Transverse colon (tissue), 4 donors: ENCODE data around the gene UBASH3B.

Experiments used
- POLR2A ChIP-seq: fragments of 450-650 bp; IDR thresholded peaks from one replicate; pipeline ENCODE4 v1.6.1; 2016; ENCODE audit warnings: antibody characterized with exemption, mild to moderate bottlenecking, moderate library complexity
- POLR2AphosphoS5 ChIP-seq, 3 donors: sonication (generic); formaldehyde crosslinking; IDR thresholded peaks; one replicate each; pipeline ENCODE4 v1.6.1; 2016; ENCODE audit warnings: antibody characterized with exemption in 3 of 3
- TF ChIP-seq, protein P1 (sequence below), 5 experiments: fragments of 200-600 bp in 3 of 5; fragments of 450-650 bp in 2 of 5; sonication (generic) in 3 of 5; IDR thresholded peaks; 1 replicate in 2 of 5; 2 replicates in 3 of 5; pipeline ENCODE4 v1.5.1; 2016 to 2017; ENCODE audit warnings: antibody characterized with exemption in 5 of 5, inconsistent platforms in 3 of 5, mild to moderate bottlenecking in 2 of 5, moderate library complexity in 1 of 5

DNA sequence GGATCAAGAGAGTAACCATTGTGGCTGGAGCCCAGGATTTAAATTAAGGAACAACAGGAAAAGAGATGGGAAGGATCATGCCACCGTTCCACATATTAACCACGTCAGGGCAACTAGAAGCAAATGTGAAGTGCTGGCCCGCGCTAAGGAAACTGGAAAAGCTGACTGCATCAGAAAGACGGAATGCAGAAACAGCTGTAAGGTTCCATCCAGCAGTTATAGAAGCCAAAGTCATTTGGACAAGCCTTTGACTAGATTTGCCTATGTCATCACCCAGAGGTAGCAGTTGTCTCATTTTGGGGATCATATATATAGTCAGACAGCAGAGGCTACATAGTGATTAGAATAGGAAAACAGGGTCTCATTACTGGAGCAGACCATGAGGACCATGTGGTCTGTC is 139.8 kb downstream of the UBASH3B start:
- TF ChIP-seq, protein P1, sequence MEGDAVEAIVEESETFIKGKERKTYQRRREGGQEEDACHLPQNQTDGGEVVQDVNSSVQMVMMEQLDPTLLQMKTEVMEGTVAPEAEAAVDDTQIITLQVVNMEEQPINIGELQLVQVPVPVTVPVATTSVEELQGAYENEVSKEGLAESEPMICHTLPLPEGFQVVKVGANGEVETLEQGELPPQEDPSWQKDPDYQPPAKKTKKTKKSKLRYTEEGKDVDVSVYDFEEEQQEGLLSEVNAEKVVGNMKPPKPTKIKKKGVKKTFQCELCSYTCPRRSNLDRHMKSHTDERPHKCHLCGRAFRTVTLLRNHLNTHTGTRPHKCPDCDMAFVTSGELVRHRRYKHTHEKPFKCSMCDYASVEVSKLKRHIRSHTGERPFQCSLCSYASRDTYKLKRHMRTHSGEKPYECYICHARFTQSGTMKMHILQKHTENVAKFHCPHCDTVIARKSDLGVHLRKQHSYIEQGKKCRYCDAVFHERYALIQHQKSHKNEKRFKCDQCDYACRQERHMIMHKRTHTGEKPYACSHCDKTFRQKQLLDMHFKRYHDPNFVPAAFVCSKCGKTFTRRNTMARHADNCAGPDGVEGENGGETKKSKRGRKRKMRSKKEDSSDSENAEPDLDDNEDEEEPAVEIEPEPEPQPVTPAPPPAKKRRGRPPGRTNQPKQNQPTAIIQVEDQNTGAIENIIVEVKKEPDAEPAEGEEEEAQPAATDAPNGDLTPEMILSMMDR (IDR thresholded peaks at IDR 0.05): no peak
- TF ChIP-seq POLR2AphosphoS5 (IDR thresholded peaks at IDR 0.05) (no peak), POLR2A (no peak)
